Placental pericyte (primary cell): ENCODE measurements around the gene PARVB. TPM values are rescaled to one million over a fixed set of nuclear protein-coding genes. Genes with fewer than 3 reads are reported as not detected.

ENCODE experiments used
- total RNA-seq: library from RNA; depleted of rRNA; stranded (reverse); fragments of >200 nt; gene quantifications from 2 replicates; pipeline ENCODE4 v1.2.3, GENCODE V29; 2012

PARVB gene
- total RNA-seq, result 54.9 and 67.6 TPM in 2 replicates

GRCh38 chr22:44024288-44024921 lies at the start of gene PARVB:
TSS of gene PARVB (plus strand) at chr22:44024302. CDS start at chr22:44024340, 38 bp downstream.

GRCh38 chr22:44180706-44181032 lies 156.6 kb downstream of the PARVB start, which contains the start of gene PARVG:
TSS of gene PARVG (plus strand) at chr22:44180925. CDS start at chr22:44183330, 2,405 bp downstream.

Other genes starting within 250 kb of the PARVB start
- 1.1 and 1.8 TPM in 2 replicates for gene EFCAB6, start 212.0 kb upstream of the PARVB start, total RNA-seq
- not detected in 2 replicates for gene SULT4A1, start 161.8 kb upstream of the PARVB start, total RNA-seq
- gene PNPLA5, start 132.3 kb upstream of the PARVB start, total RNA-seq, result not detected in 2 replicates
- gene PNPLA3, start 100.5 kb upstream of the PARVB start, total RNA-seq, result 5.9 and 12.0 TPM in 2 replicates
- 37.9 and 51.1 TPM in 2 replicates for gene SAMM50, start 68.9 kb upstream of the PARVB start, total RNA-seq
- gene PARVG, start 156.6 kb downstream of the PARVB start, total RNA-seq, result not detected in 2 replicates